T47D (cell line): ENCODE results near the gene MGA.
A peak's percentile ranks its signal among the peaks of the same experiment; 100 is the strongest.

ENCODE experiments used
- DNase-seq, 2 experiments: peaks; one replicate each; pipeline versions ENCODE4 v3.0.0 to v3.0.0-alpha.2; 2011 to 2012; ENCODE audit warnings: low read depth in 1 of 2, low spot score in 1 of 2
- JUND ChIP-seq: IDR thresholded peaks from 2 replicates; pipeline ENCODE4 v1.6.1; 2012; ENCODE audit warnings: low read depth
- in situ Hi-C: cut with HindIII; loops from 2 replicates; pipeline ENCODE4 v1.10.0; 2016; ENCODE audit warnings: low sequenced_read_pairs, low pct_unique_long_range_greater_than_20kb

Gene MGA

DNA sequence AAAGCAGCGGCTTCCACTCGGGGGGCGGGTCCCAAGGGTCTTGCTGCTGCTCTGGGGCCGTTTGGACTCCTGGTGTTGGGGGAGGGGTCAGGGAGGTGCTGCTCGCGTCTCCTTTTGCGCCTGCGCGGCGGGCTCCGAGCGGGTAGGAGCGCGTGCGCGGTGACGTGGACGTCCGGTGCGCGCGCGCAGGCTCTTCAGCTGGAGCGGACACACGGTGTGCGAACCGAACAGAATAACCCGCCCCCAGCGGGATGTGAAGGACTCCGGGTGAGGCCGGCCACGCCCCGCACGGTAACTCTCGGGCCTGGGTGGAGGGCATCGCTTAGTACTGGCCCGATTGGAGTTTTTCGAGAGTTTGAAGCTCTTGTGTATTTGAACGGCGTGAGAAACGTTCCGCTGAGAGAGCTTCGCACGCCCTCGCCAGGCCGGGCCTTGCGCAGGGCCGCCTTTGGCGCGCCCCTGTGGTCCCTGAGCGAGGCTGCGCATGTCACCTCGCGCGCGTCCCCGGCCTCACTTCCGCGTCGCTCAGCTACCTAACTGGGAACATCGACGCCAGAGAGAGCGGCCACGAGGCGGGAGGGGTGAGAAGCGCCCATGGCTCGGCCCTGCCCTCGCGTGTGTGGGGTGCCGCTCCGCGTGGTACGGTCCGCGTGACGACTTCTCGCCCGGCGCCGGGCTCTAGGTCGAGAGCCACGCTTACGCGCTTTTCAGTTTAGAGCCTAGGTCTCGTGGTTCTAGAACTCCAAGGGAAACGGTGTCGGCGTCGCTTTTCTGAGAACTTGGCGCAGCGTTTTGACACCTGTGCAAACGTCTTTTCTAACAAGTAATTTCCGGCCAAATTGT is at the start of gene MGA:
Gene MGA (plus strand): TSS at position 171 of the 843 bp plus-strand sequence.
- in situ Hi-C loops = no loop called here
- TF ChIP-seq JUND = no peak
- DNase-seq = no peak

DNA sequence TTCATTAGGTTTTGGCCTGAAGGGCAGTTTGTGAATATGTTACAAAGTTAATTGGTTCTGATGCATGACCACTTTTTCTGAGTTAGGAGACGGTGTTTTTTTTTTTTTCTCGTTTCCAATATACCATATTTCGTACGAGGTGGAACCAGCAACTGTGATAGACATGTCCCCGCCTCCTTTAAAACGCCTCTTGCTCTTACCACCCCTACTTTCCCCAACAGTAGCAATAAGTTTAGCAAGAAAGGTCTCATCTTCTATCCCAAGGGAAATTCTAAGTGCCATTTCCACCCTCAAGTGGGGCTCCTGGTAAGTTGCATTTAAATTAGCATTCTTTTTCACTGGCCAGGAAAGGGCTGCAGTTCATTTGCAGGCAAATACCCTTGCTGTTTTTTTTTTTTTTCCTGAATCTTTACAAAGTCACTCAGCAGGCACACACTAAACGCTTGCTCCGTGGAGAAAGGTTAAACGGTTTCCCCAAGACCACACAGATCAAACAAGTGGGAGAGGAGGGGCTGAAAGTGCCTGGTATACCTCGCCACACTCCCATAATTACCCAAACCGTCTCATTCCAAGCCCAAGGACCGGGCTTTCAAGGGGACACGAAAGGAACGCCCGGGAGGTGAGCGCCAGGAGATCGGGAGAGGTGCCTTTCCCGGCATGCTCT is 39.5 kb upstream of the MGA start:
- in situ Hi-C loops = no loop called here
- DNase-seq = no peak
- TF ChIP-seq JUND = no peak

DNA sequence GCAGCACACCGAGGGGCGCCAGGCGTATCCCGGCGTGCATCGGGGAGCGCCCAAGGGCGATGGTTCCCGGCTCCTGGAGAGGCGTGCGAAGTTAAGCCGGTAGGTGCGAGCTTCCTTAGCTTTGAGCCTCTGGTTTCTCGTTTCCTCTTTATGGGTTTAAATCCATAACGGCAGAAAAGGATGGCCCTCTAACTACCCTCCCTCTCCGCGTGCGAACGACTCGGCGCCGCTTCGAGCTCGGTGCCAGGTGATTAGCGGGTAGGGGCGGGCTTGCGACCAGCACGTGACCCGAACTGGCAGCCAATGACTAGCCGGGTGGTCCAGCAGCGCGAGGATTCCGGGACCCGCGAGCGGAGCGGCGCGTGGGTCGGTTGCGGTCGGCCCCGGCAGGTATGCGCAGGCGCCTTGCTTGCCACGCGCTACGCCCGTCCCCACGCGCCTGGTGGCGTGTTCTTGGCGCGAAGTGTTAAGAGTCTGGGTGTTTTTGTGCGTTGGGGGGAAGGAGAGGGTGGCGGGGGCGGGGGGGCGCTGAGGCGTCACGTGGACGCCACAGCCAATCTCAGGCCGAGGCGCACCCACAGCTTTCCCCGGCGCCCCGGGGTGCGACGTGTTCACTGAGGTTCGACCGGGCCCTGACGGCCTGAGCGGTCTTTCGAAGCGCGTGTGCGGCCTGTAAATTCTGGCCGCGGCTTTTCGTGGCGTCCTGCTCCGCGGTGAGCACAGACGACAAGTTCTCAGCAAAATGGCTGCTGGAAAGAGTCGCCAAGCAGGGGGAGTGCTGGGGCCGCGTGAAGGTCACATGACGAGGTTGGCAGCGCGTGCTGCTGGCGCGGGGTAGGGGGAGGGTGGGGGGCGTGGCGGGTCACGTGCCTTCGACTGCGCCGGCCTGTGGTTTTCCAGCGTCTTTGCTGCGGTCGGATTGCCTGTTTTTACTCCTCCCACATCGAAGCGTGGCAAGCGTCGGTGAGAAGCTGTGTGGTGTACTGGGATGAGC is 38.7 kb upstream of the MGA start:
- peak; percentile 91 to 96 for DNase-seq
- TF ChIP-seq JUND = no peak
- in situ Hi-C loops = no loop called here

DNA sequence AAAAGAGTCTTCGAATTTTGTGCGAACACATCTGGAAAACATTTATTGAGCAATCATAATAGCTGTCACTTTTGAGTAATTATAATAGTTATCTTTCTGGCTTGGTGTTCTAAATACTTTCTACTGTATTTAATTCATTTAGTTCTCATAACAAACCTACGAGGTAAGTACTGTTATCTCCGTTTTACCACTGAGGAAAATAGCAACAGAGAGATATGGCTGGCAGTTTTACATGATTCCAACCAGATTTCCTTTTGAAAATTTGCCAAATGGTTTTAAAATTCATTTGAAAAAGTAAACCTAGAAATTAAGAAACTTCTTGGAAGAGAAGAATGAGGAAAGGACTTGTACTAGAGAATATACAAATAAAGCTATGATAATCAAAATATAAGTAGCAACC is 37.3 kb upstream of the MGA start:
- DNase-seq = no peak
- in situ Hi-C loops = no loop called here
- no peak for TF ChIP-seq JUND

DNA sequence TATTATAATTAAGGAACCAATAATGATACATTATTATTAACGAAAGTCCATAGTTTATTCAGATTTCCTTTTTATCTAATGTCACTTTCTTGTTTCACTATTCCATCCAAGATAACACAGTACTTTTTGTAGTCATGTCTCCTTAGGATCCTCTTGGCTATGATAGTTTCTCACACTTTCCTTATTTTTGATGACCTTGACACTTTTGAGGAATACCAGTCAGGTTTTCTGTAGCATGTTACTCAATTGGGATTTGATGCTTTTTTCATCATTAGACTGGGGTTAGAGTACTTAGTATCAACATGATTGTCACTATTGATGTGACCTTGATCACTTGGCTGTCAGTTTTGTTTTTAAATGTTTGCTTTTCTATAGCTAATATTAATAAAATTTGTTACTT is 33.0 kb upstream of the MGA start:
- DNase-seq = no peak
- TF ChIP-seq JUND = no peak
- in situ Hi-C loops = no loop called here

DNA sequence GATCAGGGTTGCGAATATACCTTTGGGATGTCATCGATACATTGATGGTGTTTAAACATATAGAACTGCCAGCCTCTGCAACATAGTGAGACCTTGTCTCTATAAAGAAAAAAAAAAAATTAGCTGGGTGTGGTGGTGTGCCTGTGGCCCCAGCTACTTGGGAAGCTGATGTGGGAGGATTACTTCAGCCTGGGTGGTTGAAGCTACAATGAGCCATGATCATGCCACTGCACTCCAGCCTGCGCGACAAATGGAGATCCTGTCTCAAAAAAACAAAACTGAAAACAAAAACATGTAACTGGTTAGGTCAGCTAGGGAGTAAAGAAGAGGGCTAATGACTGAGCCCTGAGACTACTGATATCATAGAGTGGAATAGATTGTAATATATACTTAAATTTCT is 30.7 kb upstream of the MGA start:
- no peak for TF ChIP-seq JUND
- no peak for DNase-seq
- in situ Hi-C loops = no loop called here

DNA sequence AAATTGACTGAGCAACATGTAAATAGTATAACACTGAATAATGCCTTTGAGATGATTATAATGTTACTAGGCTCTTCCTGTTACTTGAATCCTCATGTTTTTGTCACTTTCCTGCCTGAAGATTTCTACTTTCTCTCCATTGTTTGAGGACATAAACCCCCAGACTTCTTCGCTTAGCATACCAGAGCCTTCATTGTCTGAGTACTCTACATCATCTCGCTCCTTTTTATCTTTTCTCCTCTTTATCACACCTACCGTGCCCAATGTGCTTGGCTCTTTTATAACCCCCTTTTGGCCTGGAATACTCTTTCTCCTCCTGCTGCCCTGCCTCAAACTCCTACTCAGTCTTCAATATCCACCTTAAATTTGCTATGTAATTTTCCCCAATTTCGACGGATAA is 30.3 kb upstream of the MGA start:
- no peak for DNase-seq
- in situ Hi-C loops = no loop called here
- TF ChIP-seq JUND = no peak

DNA sequence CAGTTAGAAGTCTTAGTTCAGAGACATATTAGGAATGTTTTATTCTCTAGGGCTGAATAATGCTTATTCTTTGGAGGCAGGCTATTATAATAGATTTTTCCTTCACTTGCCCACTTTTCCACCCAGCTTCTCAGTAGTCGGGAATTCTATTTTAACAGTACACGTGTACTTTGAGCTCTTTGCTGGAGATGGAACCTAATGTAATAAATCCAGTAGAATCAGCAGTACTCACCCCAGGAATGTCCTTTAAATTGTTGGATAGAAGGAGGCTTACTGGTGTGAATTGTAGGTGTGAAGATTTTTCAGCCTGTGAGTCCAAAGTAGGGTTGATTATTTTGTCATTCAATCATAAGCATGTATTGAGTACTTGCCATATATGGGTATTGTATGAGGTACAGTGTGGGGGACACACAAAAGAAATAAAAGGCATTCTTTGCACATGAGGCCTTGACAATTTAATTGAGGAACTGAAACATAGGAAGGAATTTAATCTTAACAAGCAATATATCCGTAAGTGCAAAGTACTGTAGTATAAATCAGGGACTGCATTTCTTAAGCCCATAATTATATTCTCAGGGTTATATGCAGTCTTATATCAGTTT is 29.5 kb upstream of the MGA start:
- TF ChIP-seq JUND = no peak
- in situ Hi-C loops = no loop called here
- DNase-seq = no peak

DNA sequence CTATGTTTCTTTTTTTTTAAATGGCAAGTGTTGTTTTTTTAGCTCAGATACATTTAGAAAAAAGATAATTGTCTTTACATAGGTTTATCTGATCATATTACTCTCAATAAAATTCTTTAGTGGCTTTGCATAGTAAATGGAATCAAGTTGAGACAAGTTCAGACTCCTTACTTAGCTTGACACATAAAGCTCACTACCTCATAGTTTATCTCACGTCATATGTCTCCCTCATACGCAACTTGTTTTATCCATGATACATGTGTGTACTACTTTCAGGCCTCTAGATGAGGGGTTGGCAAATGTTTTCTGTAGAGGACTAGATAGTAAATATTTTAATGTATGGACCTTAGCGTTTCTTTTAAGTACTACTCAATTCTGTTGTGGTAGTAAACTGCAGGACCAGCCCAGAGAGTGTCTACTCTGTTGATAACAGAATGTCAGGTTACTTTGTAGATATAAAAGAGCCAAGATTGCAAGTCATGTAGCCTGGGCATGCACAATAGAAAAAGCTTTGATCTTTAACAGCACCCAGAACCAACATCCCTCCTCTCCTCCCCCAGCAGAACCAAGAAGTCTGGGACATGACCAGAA is 28.2 kb upstream of the MGA start:
- in situ Hi-C loops = no loop called here
- TF ChIP-seq JUND = no peak
- DNase-seq = no peak

DNA sequence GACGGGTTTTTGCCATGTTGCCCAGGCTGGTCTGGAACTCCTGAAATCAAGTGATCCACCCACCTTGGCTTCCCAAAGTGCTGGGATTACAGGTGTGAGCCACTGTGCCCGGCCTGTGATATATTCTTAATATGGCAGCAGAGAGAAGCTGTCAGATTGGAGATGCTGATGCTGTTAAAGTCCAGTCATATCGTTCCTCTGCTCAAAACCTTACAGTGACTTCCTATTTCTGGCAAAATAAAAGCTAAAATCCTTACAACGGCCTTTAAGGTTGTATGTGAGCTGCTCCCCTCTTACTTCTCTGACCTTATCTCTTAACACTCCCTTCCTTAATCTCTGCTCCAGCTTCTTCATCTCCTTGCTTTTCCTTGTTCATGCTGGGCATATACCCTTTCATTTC is 26.6 kb upstream of the MGA start:
- in situ Hi-C loops = no loop called here
- no peak for TF ChIP-seq JUND
- no peak for DNase-seq

DNA sequence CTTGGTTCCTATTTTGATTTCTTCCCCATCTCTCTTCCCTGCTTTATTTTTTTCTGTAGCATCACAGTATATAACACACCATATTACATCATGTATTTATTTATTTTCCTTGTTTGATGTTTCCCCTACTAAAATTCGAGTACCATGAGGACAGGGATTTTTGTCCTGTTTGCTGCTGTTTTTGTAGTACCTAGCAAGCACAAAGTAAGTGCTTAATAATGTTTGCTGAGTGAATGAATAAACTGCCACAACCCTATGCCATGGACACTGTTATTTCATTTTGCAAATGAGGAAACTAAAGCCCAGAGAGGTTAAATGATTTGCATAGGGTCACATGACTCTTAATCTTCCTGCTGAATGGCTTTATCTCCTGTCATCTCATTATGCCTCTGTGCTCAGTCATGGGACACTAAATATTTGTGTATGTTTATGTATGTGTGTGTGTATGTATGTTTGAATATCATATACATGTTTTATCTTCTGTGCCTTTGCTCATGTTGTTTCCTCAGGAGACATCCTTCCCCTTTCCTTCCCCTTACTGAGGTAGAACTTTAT is 26.1 kb upstream of the MGA start:
- no peak for TF ChIP-seq JUND
- in situ Hi-C loops = no loop called here
- no peak for DNase-seq

DNA sequence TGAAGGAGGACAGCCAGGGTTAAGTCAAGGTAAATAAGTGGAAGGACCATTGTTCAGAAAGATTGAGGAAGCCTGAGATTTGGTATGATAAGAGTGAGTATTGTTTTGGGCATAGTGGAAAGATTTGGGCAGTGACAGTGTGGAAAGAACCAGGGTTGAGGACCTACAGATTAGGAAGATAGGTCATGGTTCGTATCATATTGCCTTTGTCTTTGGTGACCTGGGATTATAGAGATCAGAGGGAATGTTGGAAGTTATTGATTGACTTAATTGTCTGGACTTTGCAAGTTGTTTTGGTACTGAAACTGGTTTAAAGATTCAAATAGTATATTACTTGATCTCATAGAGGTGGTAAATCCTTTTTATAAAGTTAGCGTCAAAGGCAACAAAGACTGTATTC is 23.1 kb upstream of the MGA start:
- in situ Hi-C loops = no loop called here
- no peak for DNase-seq
- TF ChIP-seq JUND = no peak
